Caco-2 (cell line): ENCODE results near the gene TRIP13. TPM values are rescaled to one million over a fixed set of nuclear protein-coding genes. Genes with fewer than 3 reads are reported as not detected.
"Not testable (repeated sequence)": the region's sequence is repeated elsewhere in the genome, so short reads cannot be mapped to it uniquely, and the experiment has no call there.

Experiments used
- BruUV-seq: library from RNA; stranded (reverse); fragments of 400-500 nt; replicated peaks from 2 replicates; lab custom pipeline; 2021; lab: Mats Ljungman, UMichigan
- CTCF ChIA-PET: fragments of 300-600 bp; sonication (Branson Sonifier 250); formaldehyde crosslinking; loops from one replicate; lab custom pipeline; 2022; ENCODE audit warnings: antibody characterized with exemption; lab: Charles Lee
- POLR2A ChIA-PET: fragments of 300-600 bp; sonication (Branson Sonifier 250); formaldehyde crosslinking; loops from one replicate; lab custom pipeline; 2022; ENCODE audit warnings: antibody characterized with exemption; lab: Charles Lee
- DNase-seq, 2 experiments: peaks; one replicate each; pipeline versions ENCODE4 v3.0.0 to v3.0.0-alpha.2; 2020 to 2022
- H3K27me3 ChIP-seq: replicated peaks from 2 replicates; pipeline ENCODE4 v1.6.0; 2011; ENCODE audit warnings: low read length; ENCODE audit not compliant: control insufficient read depth, insufficient read depth
- H3K36me3 ChIP-seq: 2 replicates; pipeline ENCODE4 v1.5.1; 2011; ENCODE audit warnings: low read length; ENCODE audit not compliant: control insufficient read depth, insufficient read depth
- H3K4me1 ChIP-seq: fragments of 250-450 bp; sonication (Bioruptor Pico); 2 replicates; pipeline ENCODE4 v1.5.1; 2020; ENCODE audit warnings: mild to moderate bottlenecking
- H3K4me3 ChIP-seq: 2 replicates; pipeline ENCODE4 v1.5.1; 2011; ENCODE audit warnings: low read depth, mild to moderate bottlenecking, control low read depth, low read length
- H3K9me3 ChIP-seq: fragments of 250-450 bp; sonication (Bioruptor Pico); 2 replicates; pipeline ENCODE4 v1.5.1; 2020; ENCODE audit warnings: mild to moderate bottlenecking, moderate library complexity
- H3K27ac Mint-ChIP-seq: one replicate; pipeline ENCODE4 v1.8.0; 2022; ENCODE audit warnings: mixed read lengths; ENCODE audit not compliant: unreplicated experiment
- H3K27me3 Mint-ChIP-seq: one replicate; pipeline ENCODE4 v1.8.0; 2022; ENCODE audit warnings: mixed read lengths; ENCODE audit not compliant: insufficient read depth, unreplicated experiment
- H3K36me3 Mint-ChIP-seq: one replicate; pipeline ENCODE4 v1.8.0; 2022; ENCODE audit warnings: mild to moderate bottlenecking, mixed read lengths; ENCODE audit not compliant: insufficient read depth, unreplicated experiment
- H3K4me1 Mint-ChIP-seq: one replicate; pipeline ENCODE4 v1.8.0; 2022; ENCODE audit warnings: low read depth, mixed read lengths; ENCODE audit not compliant: unreplicated experiment
- H3K4me3 Mint-ChIP-seq: one replicate; pipeline ENCODE4 v1.8.0; 2022; ENCODE audit warnings: mild to moderate bottlenecking, moderate library complexity, mixed read lengths; ENCODE audit not compliant: unreplicated experiment
- H3K9me3 Mint-ChIP-seq: one replicate; pipeline ENCODE4 v1.8.0; 2022; ENCODE audit warnings: mixed read lengths; ENCODE audit not compliant: unreplicated experiment
- intact Hi-C: fragments of 100-400 bp; cut with micrococcal nuclease; formaldehyde crosslinking; loops from one replicate; pipeline ENCODE4 v1.10.0; 2022; ENCODE audit not compliant: unreplicated experiment
- total RNA-seq: library from RNA; stranded (reverse); gene quantifications from 2 replicates; pipeline ENCODE4 v1.2.3, GENCODE V29; 2022
- TF ChIP-seq, protein P1 (sequence below), 2 experiments: fragments of 200-600 bp in 1 of 2; IDR thresholded peaks; 1 replicate in 1 of 2; 2 replicates in 1 of 2; pipeline versions ENCODE4 v1.5.1 to v1.8.0; 2011 to 2022; ENCODE audit warnings: antibody characterized with exemption in 1 of 2, control low read depth in 1 of 2, inconsistent platforms in 1 of 2, low read depth in 1 of 2, low read length in 1 of 2, mild to moderate bottlenecking in 1 of 2, moderate library complexity in 1 of 2; ENCODE audit not compliant: insufficient read depth in 1 of 2, severe bottlenecking in 1 of 2, unreplicated experiment in 1 of 2

TRIP13 gene
- total RNA-seq, 1 experiment from 2014 or later: 42.5 TPM

DNA sequence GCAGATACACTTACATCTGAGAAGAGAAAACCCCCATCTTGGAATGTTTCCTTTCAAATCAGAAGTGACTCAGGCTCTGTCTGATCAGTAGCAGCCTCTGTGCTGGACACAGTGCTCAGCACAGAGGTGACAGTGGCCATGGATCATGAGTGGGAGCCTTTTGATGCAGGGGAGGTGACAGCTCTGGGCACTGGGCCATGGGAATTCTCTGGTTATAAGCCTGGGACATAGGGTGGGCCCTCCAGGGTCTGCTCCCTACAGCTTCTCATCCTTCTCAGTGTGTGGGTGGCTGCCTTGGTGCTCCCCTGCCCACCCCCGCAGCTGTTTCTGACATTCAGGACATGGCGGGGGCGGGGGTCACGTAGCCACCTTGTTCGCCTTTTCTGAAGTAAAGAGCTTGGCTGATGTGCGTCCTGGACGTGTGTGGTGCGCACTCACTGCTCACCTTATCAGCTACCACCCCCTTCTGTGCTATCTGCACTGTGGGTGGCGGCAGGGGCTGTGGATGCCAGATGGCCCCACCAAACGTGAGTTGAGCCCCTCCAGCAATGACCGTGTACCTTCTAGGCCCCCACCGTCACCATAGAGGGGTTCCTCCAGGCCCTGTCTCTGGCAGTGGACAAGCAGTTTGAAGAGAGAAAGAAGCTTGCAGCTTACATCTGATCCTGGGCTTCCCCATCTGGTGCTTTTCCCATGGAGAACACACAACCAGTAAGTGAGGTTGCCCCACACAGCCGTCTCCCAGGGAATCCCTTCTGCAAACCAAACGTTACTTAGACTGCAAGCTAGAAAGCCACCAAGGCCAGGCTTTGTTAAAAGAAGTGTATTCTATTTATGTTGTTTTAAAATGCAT, 24.0 kb downstream of the TRIP13 start:
- Histone ChIP-seq H3K4me1 (peaks cover 18% of the 10 kb centered on the region), H3K36me3 (peaks cover 2% of the 10 kb centered on the region; the same call in 1 of the 2 replicates), H3K4me3 (no peak overlapping the region), H3K9me3 (no peaks in the 10 kb centered on the region), H3K27me3 (no peaks in the 10 kb centered on the region)
- H3K4me1 Mint-ChIP-seq: peaks cover 31% of the 10 kb centered on the region
- ChIA-PET POLR2A (no interaction called here), CTCF (interaction anchor here (0.9 kb wide), 1 partner anchor 24 kb away, joined by 3 read pairs; the partner anchor contains the start of genes BRD9 and TRIP13)
- H3K27ac Mint-ChIP-seq: no peak overlapping the region
- H3K4me3 Mint-ChIP-seq: no peak overlapping the region
- no peaks in the 10 kb centered on the region for H3K9me3 Mint-ChIP-seq
- intact Hi-C loops: no loop called here
- BruUV-seq: no TSS peak
- H3K27me3 Mint-ChIP-seq: no peaks in the 10 kb centered on the region
- H3K36me3 Mint-ChIP-seq: peaks cover 65% of the 10 kb centered on the region
- TF ChIP-seq, protein P1, sequence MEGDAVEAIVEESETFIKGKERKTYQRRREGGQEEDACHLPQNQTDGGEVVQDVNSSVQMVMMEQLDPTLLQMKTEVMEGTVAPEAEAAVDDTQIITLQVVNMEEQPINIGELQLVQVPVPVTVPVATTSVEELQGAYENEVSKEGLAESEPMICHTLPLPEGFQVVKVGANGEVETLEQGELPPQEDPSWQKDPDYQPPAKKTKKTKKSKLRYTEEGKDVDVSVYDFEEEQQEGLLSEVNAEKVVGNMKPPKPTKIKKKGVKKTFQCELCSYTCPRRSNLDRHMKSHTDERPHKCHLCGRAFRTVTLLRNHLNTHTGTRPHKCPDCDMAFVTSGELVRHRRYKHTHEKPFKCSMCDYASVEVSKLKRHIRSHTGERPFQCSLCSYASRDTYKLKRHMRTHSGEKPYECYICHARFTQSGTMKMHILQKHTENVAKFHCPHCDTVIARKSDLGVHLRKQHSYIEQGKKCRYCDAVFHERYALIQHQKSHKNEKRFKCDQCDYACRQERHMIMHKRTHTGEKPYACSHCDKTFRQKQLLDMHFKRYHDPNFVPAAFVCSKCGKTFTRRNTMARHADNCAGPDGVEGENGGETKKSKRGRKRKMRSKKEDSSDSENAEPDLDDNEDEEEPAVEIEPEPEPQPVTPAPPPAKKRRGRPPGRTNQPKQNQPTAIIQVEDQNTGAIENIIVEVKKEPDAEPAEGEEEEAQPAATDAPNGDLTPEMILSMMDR (IDR thresholded peaks at IDR 0.05; ENCODE audit: insufficient read depth in 1 of 2, low read depth in 1 of 2, low read length in 1 of 2, severe bottlenecking in 1 of 2, unreplicated experiment in 1 of 2): no peak
- peak in 1 of 2 experiments; percentile 21 for DNase-seq

DNA sequence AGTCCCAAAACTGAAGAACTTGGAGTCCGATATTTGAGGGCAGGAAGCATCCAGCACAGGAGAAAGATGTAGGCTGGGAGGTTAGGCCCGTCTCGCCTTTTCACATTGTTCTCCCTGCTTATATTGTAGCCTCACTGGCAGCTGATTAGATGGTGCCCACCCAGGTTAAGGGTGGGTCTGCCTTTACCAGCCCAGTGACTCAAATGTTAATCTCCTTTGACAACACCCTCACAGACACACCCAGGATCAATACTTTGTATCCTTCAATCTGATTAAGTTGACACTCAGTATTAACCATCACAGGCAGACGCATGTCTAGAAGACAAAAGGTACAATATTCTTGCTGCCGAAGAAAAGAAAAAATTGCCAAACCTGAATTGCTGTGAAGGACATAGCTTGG, 26.0 kb downstream of the TRIP13 start:
- not testable (repeated sequence) for H3K36me3 ChIP-seq

DNA sequence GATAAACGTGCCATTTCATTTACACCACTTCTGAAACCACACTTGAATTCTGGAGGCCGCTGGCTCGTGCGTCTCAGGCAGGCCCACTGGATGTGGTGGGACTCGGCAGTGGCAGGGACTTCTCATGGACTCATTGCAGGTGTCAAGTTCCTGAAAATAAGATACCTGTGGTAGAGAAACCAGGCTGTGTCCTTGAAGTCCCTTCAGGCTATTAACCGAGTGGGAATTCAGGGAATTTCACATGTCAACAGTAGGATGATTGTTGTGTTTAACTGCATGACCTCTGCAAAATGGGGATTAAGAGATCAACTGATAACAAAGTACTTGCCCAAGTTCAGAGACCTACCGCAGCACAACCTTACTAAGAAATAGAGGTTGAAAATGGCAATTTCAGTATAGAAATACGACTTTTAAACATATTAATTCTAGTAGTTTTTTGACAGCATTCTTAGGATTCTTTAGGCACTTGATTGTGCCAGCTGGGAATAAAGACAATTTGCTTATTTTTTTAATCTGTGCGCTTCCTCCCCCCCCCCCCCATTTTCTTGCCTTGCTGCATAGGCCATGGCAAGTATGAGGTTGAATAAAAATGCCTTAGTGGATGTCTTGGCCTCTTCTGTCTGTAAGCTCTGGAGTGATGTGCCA, 26.8 kb downstream of the TRIP13 start:
- peak; percentile 71 to 78 for DNase-seq
- H3K27ac Mint-ChIP-seq: no peak overlapping the region
- TF ChIP-seq, protein P1 (IDR thresholded peaks at IDR 0.05; ENCODE audit: insufficient read depth in 1 of 2, low read depth in 1 of 2, low read length in 1 of 2, severe bottlenecking in 1 of 2, unreplicated experiment in 1 of 2): no peak
- no peaks in the 10 kb centered on the region; the same call in 1 of the 2 replicates for H3K36me3 ChIP-seq
- ChIA-PET CTCF (interaction anchor here (1.2 to 1.4 kb wide), 2 partner anchors 86 to 91 kb away, joined by 3 to 5 read pairs; no protein-coding TSS in a partner anchor), POLR2A (no interaction called here)
- H3K9me3 Mint-ChIP-seq: no peaks in the 10 kb centered on the region
- H3K4me1 ChIP-seq: peaks cover 25% of the 10 kb centered on the region
- no peaks in the 10 kb centered on the region for H3K27me3 Mint-ChIP-seq
- H3K4me3 ChIP-seq: no peak overlapping the region
- no TSS peak for BruUV-seq
- no peaks in the 10 kb centered on the region for H3K27me3 ChIP-seq
- peak overlapping the region; percentile 35 for H3K4me3 Mint-ChIP-seq
- peaks cover 38% of the 10 kb centered on the region for H3K4me1 Mint-ChIP-seq
- intact Hi-C loops: no loop called here
- H3K9me3 ChIP-seq: no peaks in the 10 kb centered on the region
- H3K36me3 Mint-ChIP-seq: peaks cover 39% of the 10 kb centered on the region

More for the DNA sequence above, 26.0 kb downstream of the TRIP13 start:
- Mint-ChIP-seq H3K4me1 (peaks cover 32% of the 10 kb centered on the region), H3K36me3 (peaks cover 47% of the 10 kb centered on the region), H3K27ac (peak overlapping the region; percentile 50)
- BruUV-seq, H3K9me3 Mint-ChIP-seq, H3K4me3 Mint-ChIP-seq, CTCF ChIA-PET, POLR2A ChIA-PET, DNase-seq, H3K27me3 ChIP-seq, H3K9me3 ChIP-seq, H3K4me3 ChIP-seq, intact Hi-C loops, H3K27me3 Mint-ChIP-seq: not testable (repeated sequence)
- H3K4me1 ChIP-seq: peaks cover 25% of the 10 kb centered on the region
